Superior temporal gyrus (tissue), 1 donor: ENCODE data around the gene SLFN5.
A peak's percentile ranks its signal among the peaks of the same experiment; 100 is the strongest.
"Not testable (repeated sequence)": the region's sequence is repeated elsewhere in the genome, so short reads cannot be mapped to it uniquely, and the experiment has no call there.

Experiments used
- DNase-seq: peaks from one replicate; pipeline ENCODE4 v3.0.0-alpha.2; 2016; ENCODE audit errors: extremely low spot score

The SLFN5 gene

DNA sequence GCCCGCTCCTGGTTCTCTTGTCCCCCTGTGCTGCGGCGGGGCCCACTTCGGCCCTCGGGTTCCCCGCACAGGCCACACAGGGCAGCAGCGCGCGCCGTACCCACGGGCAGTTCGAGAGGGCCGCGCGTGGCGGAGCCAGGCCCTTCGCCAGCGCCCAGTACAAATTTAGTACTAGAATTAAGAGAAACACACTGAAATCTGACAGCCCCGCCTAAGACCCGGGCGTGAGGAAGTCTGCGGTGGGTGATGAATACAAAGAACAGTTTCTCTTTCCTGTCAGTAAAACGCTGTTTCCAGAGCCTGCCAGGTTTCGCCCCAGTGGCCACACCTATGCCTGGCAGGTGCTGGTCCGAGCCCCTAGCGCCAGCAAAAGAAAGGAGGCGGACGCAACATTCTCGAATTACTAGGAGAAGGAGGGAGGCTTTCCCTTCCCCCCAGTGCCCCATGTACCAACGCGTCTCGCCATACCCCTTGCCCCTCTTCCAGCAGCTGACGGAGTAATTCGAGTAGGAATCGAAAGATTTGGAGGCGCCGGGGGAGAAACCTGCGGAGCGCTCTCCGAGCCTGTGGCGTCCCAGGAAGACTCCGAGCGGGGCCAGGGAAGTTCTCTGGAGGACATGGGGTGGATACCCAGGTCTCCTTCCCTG, 591 bp upstream of the SLFN5 start:
- DNase-seq = no peak

GRCh38 chr17:35243561-35244340, 879 bp downstream of the SLFN5 start:
- DNase-seq = peak; percentile 52

GRCh38 chr17:35244341-35245195, 1.7 kb downstream of the SLFN5 start:
- no peak for DNase-seq

DNA sequence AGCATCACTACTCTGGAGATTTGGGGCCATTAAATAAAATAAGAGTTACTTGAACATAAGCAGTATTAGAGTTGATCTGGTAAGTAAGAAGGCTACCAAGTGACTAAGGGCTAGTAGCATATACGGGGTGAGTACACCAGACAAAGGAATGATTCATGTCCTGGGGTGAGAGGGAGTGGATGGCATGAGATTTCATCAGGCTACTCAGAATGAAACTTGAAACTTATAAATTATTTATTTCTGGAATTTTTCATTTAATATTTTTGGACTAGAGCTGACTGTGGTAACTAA, 2.3 kb downstream of the SLFN5 start:
- DNase-seq = no peak

DNA sequence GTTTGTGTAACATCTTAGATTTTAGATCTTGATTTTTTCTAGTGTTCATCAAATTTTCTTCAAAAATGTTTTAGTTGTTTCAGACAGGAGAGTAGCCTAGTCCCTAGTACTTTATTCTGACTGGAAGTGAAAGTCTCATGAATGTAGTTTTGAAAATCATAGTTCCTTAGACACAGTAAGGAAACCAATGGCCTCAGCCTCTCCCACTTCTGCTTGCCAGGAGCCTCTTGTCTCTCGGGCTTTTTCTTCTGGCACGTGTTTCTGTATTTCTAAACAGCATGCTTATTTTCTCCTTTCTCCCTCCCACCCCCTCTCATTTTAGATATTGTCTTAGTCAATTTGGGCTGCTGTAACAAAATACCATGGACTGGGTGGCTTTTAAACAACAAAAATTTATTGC, 9.8 kb downstream of the SLFN5 start:
- no peak for DNase-seq

- peak; percentile 59 for DNase-seq
These were observed 11.4 kb downstream of the SLFN5 start for GRCh38 chr17:35254107-35254773.

DNA sequence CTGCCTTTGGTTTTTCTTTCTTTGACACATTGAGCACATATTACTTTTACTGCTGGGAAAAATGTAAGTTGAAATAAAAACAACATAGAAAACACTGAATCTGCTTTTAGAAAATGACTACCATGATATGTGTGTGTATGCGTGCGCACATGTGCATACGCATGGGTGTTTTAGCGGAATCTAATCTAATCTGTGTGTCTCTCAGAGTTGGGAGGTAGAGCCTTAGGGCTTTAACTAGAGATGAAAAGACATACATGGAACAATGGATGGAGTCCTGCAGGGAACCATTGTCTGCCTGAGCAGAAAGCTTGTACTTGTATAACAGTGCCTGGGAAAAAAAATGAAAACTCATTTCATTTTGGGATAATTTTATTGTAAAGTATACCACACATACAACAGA, 12.4 kb downstream of the SLFN5 start:
- no peak for DNase-seq

GRCh38 chr17:35256629-35257028, 13.8 kb downstream of the SLFN5 start:
- DNase-seq = no peak

GRCh38 chr17:35257208-35257659, 14.4 kb downstream of the SLFN5 start:
- DNase-seq = no peak

GRCh38 chr17:35259001-35259400, 16.1 kb downstream of the SLFN5 start:
- DNase-seq = no peak

DNA sequence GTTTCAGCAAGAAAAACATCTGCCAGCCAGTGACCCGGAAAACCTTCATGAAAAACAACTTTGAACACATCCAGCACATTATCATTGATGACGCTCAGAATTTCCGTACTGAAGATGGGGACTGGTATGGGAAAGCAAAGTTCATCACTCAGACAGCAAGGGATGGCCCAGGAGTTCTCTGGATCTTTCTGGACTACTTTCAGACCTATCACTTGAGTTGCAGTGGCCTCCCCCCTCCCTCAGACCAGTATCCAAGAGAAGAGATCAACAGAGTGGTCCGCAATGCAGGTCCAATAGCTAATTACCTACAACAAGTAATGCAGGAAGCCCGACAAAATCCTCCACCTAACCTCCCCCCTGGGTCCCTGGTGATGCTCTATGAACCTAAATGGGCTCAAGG, 22.2 kb downstream of the SLFN5 start:
- DNase-seq = no peak

GRCh38 chr17:35265566-35266141, 22.8 kb downstream of the SLFN5 start:
- DNase-seq = no peak

DNA sequence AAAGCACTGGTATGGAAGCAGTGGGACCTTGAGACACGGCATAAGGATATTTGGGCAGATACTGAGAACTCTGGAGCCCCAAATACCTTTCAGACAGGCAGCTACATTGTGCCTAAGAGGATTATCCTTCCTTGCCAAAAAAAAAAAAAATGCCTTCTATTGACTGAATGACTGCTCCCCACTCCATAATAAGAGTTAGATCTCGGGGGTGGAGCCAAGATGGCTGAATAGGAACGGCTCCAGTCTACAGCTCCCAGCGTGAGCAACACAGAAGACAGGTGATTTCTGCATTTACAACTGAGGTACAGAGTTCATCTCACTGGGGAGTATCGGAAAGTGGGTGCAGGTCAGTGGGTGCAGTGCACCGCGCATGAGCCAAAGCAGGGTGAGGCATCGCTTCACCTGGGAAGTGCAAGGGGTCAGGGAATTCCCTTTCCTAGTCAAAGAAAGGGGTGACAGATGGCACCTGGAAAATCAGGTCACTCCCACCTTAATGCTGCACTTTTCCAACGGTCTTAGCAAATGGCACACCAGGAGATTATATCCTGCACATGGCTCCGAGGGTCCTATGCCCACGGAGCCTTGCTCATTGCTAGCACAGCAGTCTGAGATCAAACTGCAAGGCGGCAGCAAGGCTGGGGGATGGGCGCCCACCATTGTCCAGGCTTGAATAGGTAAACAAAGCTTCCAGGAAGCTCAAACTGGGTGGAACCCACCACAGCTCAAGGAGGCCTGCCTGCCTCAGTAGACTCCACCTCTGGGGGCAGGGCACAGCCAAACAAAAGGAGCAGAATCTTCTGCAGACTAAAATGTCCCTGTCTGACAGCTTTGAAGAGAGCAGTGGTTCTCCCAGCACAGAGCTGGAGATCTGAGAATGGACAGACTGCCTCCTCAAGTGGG, 31.5 kb downstream of the SLFN5 start:
- not testable (repeated sequence) for DNase-seq

GRCh38 chr17:35278454-35278853, 35.6 kb downstream of the SLFN5 start:
- not testable (repeated sequence) for DNase-seq

DNA sequence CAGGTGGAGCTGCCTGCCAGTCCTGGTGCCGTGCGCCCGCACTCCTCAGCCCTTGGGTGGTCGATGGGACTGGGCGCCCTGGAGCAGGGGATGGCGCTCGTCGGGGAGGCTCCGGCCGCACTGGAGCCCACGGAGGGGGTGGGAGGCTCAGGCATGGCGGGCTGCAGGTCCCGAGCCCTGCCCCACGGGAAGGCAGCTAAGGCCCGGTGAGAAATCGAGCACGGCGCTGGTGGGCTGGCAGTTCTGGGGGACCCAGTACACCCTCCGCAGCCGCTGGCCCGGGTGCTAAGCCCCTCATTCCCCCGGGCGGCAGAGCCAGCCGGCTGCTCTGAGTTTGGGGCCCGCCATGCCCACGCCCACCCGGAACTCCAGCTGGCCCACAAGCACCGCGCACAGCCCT, 36.0 kb downstream of the SLFN5 start:
- not testable (repeated sequence) for DNase-seq

DNA sequence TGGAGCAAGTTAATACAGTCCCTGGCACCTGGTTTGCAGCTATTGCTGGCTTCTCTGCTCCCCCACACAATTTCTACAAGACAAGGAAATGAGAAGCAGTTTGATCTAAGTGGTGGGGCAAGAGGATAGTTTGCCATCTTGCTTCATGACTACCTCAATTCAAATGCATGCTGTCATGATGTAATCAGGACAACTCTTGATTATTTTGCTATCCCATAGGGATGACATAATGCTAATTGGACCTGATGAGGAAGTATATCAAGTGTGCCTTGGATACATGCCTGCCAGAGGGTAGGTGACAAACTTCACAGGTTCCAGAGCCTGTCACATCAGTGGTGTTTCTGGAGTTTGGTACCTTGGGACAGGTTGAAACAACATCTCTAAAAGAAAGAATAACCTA, 40.9 kb downstream of the SLFN5 start:
- DNase-seq = no peak

DNA sequence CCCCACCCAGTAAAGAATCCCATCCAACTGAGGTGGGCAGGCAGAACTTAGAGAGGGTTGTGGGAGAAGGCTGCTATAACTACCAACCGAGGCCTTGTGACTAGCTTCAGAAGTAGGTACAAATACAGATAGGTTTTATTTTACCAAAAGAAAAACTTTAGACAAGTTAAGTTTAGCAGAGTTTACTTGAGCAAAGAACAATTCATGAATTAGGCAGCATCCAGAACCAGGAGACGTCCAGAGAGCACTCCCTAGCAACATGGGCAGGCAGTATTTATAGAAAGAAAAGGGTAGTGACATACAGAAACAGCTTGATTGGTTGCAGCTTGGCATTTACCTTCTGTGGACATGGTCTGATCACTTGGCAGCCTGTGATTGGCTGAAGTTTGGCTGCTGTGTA, 42.1 kb downstream of the SLFN5 start:
- DNase-seq = no peak

GRCh38 chr17:35286120-35286781, 43.4 kb downstream of the SLFN5 start:
- no peak for DNase-seq

- DNase-seq = no peak
These were observed 44.5 kb downstream of the SLFN5 start for GRCh38 chr17:35287286-35287811.

DNA sequence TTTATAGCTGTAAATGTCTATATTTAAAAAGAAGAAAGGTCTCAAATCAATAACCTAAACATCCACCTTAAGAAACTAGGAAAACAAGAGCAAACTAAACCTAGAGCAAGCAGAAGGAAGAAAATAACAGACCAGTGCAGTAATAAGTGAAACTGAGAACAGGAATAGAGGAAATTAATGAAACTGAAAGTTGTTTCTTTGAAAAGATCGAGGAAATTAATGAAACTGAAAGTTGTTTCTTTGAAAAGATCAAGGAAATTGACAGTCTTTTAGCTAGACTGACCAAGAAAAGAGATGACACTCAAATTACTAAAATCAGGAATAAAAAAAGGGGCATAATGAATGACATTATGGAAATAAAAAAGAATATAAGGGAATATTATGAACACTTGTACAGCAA, 46.4 kb downstream of the SLFN5 start:
- no peak for DNase-seq
